ENCODE data around the gene SHROOM3.
A peak's percentile ranks its signal among the peaks of the same experiment; 100 is the strongest.

The SHROOM3 gene

GRCh38 chr4:76623217-76624045 lies 188.4 kb downstream of the SHROOM3 start:
- DNase-seq (ENCODE audit: extremely low spot score) = no peak
- no peak for TF ChIP-seq L3MBTL2 (conservative IDR thresholded peaks at IDR 0.05)
- TF ChIP-seq SUZ12 (IDR thresholded peaks at IDR 0.05) = no peak
- no peak for TF ChIP-seq NFRKB (IDR thresholded peaks at IDR 0.05)
- no peak for TF ChIP-seq LEF1 (IDR thresholded peaks at IDR 0.05; ENCODE audit: borderline replicate concordance)
- TF ChIP-seq ELF4 (IDR thresholded peaks at IDR 0.05) = no peak
- TF ChIP-seq TARDBP (IDR thresholded peaks at IDR 0.05) = no peak
- TF ChIP-seq PKNOX1 (IDR thresholded peaks at IDR 0.05) = no peak
- ChIA-PET POLR2A (interaction anchor here (1.0 kb wide), 1 partner anchor 39 kb away, joined by 3 read pairs; no protein-coding TSS in a partner anchor), CTCF (no interaction called here)

GRCh38 chr4:76624241-76624681 lies 189.2 kb downstream of the SHROOM3 start:
- DNase-seq (ENCODE audit: extremely low spot score) = peak; percentile 19
- ChIA-PET POLR2A (interaction anchor here (1.0 kb wide), 1 partner anchor 40 kb away, joined by 3 read pairs; no protein-coding TSS in a partner anchor), CTCF (no interaction called here)
- TF ChIP-seq FOXK2 (IDR thresholded peaks at IDR 0.05) = no peak
- peak; percentile 32 for TF ChIP-seq L3MBTL2 (conservative IDR thresholded peaks at IDR 0.05)
- no peak for TF ChIP-seq ARNT (IDR thresholded peaks at IDR 0.05)
- no peak for TF ChIP-seq LEF1 (IDR thresholded peaks at IDR 0.05; ENCODE audit: borderline replicate concordance)

GRCh38 chr4:76624931-76625715 lies 190.1 kb downstream of the SHROOM3 start:
- DNase-seq (ENCODE audit: extremely low spot score) = no peak
- CTCF ChIA-PET = no interaction called here
- POLR2A ChIA-PET = no interaction called here
- TF ChIP-seq CTBP1 (IDR thresholded peaks at IDR 0.05; ENCODE audit: borderline replicate concordance) (no peak), SP1 (IDR thresholded peaks at IDR 0.05) (no peak), BHLHE40 (IDR thresholded peaks at IDR 0.05; ENCODE audit: borderline replicate concordance) (no peak), SUZ12 (IDR thresholded peaks at IDR 0.05) (no peak), FOXK2 (IDR thresholded peaks at IDR 0.05) (no peak), HDGF (IDR thresholded peaks at IDR 0.05; ENCODE audit: borderline replicate concordance) (no peak), ARNT (IDR thresholded peaks at IDR 0.05) (no peak), TARDBP (IDR thresholded peaks at IDR 0.05) (no peak), PKNOX1 (IDR thresholded peaks at IDR 0.05) (no peak), ELF4 (IDR thresholded peaks at IDR 0.05) (no peak), FOXA1 (IDR thresholded peaks at IDR 0.05) (no peak), NFRKB (IDR thresholded peaks at IDR 0.05) (no peak), LEF1 (IDR thresholded peaks at IDR 0.05; ENCODE audit: borderline replicate concordance) (no peak), ZNF384 (IDR thresholded peaks at IDR 0.05) (no peak), FOXM1 (IDR thresholded peaks at IDR 0.05; ENCODE audit: borderline replicate concordance) (no peak), L3MBTL2 (conservative IDR thresholded peaks at IDR 0.05) (no peak)

- ChIA-PET CTCF (interaction anchor here (0.8 to 1.4 kb wide), 3 partner anchors 8 to 97 kb away, joined by 3 to 5 read pairs (median 4); no protein-coding TSS in a partner anchor), POLR2A (no interaction called here)
- DNase-seq (ENCODE audit: extremely low spot score) = peak; percentile 40
- TF ChIP-seq BHLHE40 (IDR thresholded peaks at IDR 0.05; ENCODE audit: borderline replicate concordance) (no peak), FOXM1 (IDR thresholded peaks at IDR 0.05; ENCODE audit: borderline replicate concordance) (no peak), CTBP1 (IDR thresholded peaks at IDR 0.05; ENCODE audit: borderline replicate concordance) (no peak), ZNF384 (IDR thresholded peaks at IDR 0.05) (no peak), NFRKB (IDR thresholded peaks at IDR 0.05) (no peak), LEF1 (IDR thresholded peaks at IDR 0.05; ENCODE audit: borderline replicate concordance) (no peak), FOXK2 (IDR thresholded peaks at IDR 0.05) (no peak), ARNT (IDR thresholded peaks at IDR 0.05) (no peak)
Observed at GRCh38 chr4:76626686-76627465, 191.8 kb downstream of the SHROOM3 start.

GRCh38 chr4:76628251-76628650 lies 193.2 kb downstream of the SHROOM3 start:
- POLR2A ChIA-PET = no interaction called here
- TF ChIP-seq FOXM1 (IDR thresholded peaks at IDR 0.05; ENCODE audit: borderline replicate concordance) (no peak), CTBP1 (IDR thresholded peaks at IDR 0.05; ENCODE audit: borderline replicate concordance) (no peak), SP1 (IDR thresholded peaks at IDR 0.05) (no peak), HDGF (IDR thresholded peaks at IDR 0.05; ENCODE audit: borderline replicate concordance) (no peak), ZNF384 (IDR thresholded peaks at IDR 0.05) (no peak), FOXK2 (IDR thresholded peaks at IDR 0.05) (no peak), BHLHE40 (IDR thresholded peaks at IDR 0.05; ENCODE audit: borderline replicate concordance) (no peak)
- CTCF ChIA-PET = no interaction called here
- DNase-seq (ENCODE audit: extremely low spot score) = no peak

- POLR2A ChIA-PET = no interaction called here
- TF ChIP-seq L3MBTL2 (conservative IDR thresholded peaks at IDR 0.05) (no peak), ARNT (IDR thresholded peaks at IDR 0.05) (no peak), ELF4 (IDR thresholded peaks at IDR 0.05) (no peak), FOXM1 (IDR thresholded peaks at IDR 0.05; ENCODE audit: borderline replicate concordance) (no peak), SUZ12 (IDR thresholded peaks at IDR 0.05) (no peak), FOXA1 (IDR thresholded peaks at IDR 0.05) (no peak), LEF1 (IDR thresholded peaks at IDR 0.05; ENCODE audit: borderline replicate concordance) (no peak), PKNOX1 (IDR thresholded peaks at IDR 0.05) (no peak), ZNF384 (IDR thresholded peaks at IDR 0.05) (no peak), FOXK2 (IDR thresholded peaks at IDR 0.05) (no peak), BHLHE40 (IDR thresholded peaks at IDR 0.05; ENCODE audit: borderline replicate concordance) (no peak), TARDBP (IDR thresholded peaks at IDR 0.05) (no peak), NFRKB (IDR thresholded peaks at IDR 0.05) (no peak), CTBP1 (IDR thresholded peaks at IDR 0.05; ENCODE audit: borderline replicate concordance) (no peak)
- no peak for DNase-seq (ENCODE audit: extremely low spot score)
- CTCF ChIA-PET = interaction anchor here (0.6 kb wide), 1 partner anchor 52 kb away, joined by 5 read pairs; no protein-coding TSS in a partner anchor
Observed at GRCh38 chr4:76630741-76631140, 195.7 kb downstream of the SHROOM3 start.
